NCI-H460 (cell line): ENCODE measurements around the gene SMTNL1. TPM values are rescaled to one million over a fixed set of nuclear protein-coding genes. Genes with fewer than 3 reads are reported as not detected.

Experiments used
- DNase-seq: peaks from one replicate; pipeline ENCODE4 v3.0.0-alpha.2; 2016; ENCODE audit warnings: low read depth; ENCODE audit errors: extremely low read depth
- polyA plus RNA-seq: library from polyadenylated mRNA; depleted of rRNA; stranded (reverse); fragments of >200 nt; gene quantifications from 2 replicates; pipeline ENCODE4 v1.2.3, GENCODE V29; 2014; cell fraction: nucleus; rRNA removed
- total RNA-seq: library from RNA; depleted of rRNA; stranded (reverse); fragments of >200 nt; shearing (Covaris generic); gene quantifications from 2 replicates; pipeline ENCODE4 v1.2.3, GENCODE V29; 2014; rRNA removed

Gene SMTNL1
- total RNA-seq = not detected in 2 replicates
- not detected in 2 replicates for polyA plus RNA-seq

GRCh38 chr11:57536947-57537619, at the start of gene SMTNL1:
Gene SMTNL1 (plus strand): TSS chr11:57537595. CDS start chr11:57542643, 5,048 bp downstream.
- no peak for DNase-seq

GRCh38 chr11:57487920-57488659, 49.3 kb upstream of the SMTNL1 start:
- no peak for DNase-seq

GRCh38 chr11:57490456-57491248, 46.7 kb upstream of the SMTNL1 start:
- DNase-seq = no peak

- no peak for DNase-seq
These were observed 45.9 kb upstream of the SMTNL1 start for GRCh38 chr11:57491371-57492061.

- no peak for DNase-seq
These were observed 43.6 kb upstream of the SMTNL1 start for GRCh38 chr11:57493507-57494503.

GRCh38 chr11:57496109-57496820, 41.1 kb upstream of the SMTNL1 start:
- no peak for DNase-seq

- DNase-seq = no peak
These were observed 39.8 kb upstream of the SMTNL1 start for GRCh38 chr11:57497303-57498247.

- no peak for DNase-seq
These were observed 38.9 kb upstream of the SMTNL1 start for GRCh38 chr11:57498540-57498939.

- DNase-seq = peak; percentile 80
These were observed 37.9 kb upstream of the SMTNL1 start for GRCh38 chr11:57499413-57499982.

- DNase-seq = no peak
These were observed 37.4 kb upstream of the SMTNL1 start for GRCh38 chr11:57499983-57500461.

- no peak for DNase-seq
These were observed 36.9 kb upstream of the SMTNL1 start for GRCh38 chr11:57500515-57500914.

- no peak for DNase-seq
These were observed 36.5 kb upstream of the SMTNL1 start for GRCh38 chr11:57500926-57501325.

- DNase-seq = no peak
These were observed 35.4 kb upstream of the SMTNL1 start for GRCh38 chr11:57501953-57502352.

- no peak for DNase-seq
These were observed 35.0 kb upstream of the SMTNL1 start for GRCh38 chr11:57502376-57502775.

- no peak for DNase-seq
These were observed 34.5 kb upstream of the SMTNL1 start for GRCh38 chr11:57502870-57503269.

GRCh38 chr11:57504511-57504910, 32.9 kb upstream of the SMTNL1 start:
- DNase-seq = no peak

GRCh38 chr11:57506522-57506921, 30.9 kb upstream of the SMTNL1 start:
- no peak for DNase-seq
